GM18508 (cell line): ENCODE results near the gene PROSER2.

Experiments
- ATAC-seq: cut with Tn5 transposase; IDR thresholded peaks from one replicate; pipeline ENCODE4 v1.9.1; 2021; ENCODE audit warnings: moderate number of reproducible peaks; ENCODE audit not compliant: insufficient read depth, unreplicated experiment

The PROSER2 gene

DNA sequence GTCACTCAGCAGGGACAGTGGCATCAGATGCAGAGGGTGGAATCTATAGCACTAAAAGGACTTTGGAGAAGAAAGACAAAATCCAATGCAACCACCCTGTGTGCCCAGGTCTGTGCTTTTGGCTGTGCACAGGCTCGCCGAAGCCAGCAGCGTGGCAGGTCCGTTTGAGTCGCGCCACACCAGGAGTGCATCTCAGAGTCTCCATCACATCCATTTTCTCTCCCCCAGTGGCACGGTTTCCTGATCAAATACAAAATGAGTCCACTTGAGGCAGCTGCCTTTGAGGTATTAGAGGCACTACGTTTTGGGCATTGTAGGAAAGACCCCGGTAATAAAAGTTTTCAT is 23.4 kb upstream of the PROSER2 start:
- ATAC-seq, result no peak

GRCh38 chr10:11804336-11804735 is 18.8 kb upstream of the PROSER2 start:
- no peak for ATAC-seq

- ATAC-seq, result no peak
Observed at GRCh38 chr10:11805792-11806191, 17.4 kb upstream of the PROSER2 start.

GRCh38 chr10:11806706-11807105 is 16.4 kb upstream of the PROSER2 start:
- no peak for ATAC-seq

- no peak for ATAC-seq
Observed at GRCh38 chr10:11808808-11809207, 14.3 kb upstream of the PROSER2 start.

GRCh38 chr10:11810313-11810766 is 12.8 kb upstream of the PROSER2 start:
- ATAC-seq, result no peak

GRCh38 chr10:11810973-11811372 is 12.2 kb upstream of the PROSER2 start:
- ATAC-seq, result no peak

GRCh38 chr10:11813177-11813576 is 10.0 kb upstream of the PROSER2 start:
- ATAC-seq, result no peak

GRCh38 chr10:11813855-11814567 is 9.1 kb upstream of the PROSER2 start:
- no peak for ATAC-seq

GRCh38 chr10:11819027-11819426 is 4.1 kb upstream of the PROSER2 start:
- ATAC-seq, result no peak

- ATAC-seq, result no peak
Observed at GRCh38 chr10:11822026-11822756, 965 bp upstream of the PROSER2 start.

DNA sequence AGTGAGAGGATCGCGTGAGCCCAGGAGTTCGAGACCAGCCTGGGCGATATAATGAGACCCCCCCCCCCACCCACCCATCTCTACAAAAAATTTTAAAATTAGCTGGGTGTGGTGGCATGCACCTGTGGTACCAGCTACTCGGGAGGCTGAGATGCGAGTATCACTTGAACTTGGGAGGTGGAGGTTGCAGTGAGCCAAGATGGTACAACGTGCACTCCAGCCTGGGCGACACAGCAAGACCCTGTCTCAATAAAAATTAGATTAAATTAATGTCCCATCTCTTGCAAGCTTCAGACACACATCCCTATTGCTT is 391 bp upstream of the PROSER2 start:
- ATAC-seq, result no peak

- ATAC-seq, result no peak
Observed at GRCh38 chr10:11823989-11824346, 812 bp downstream of the PROSER2 start.

DNA sequence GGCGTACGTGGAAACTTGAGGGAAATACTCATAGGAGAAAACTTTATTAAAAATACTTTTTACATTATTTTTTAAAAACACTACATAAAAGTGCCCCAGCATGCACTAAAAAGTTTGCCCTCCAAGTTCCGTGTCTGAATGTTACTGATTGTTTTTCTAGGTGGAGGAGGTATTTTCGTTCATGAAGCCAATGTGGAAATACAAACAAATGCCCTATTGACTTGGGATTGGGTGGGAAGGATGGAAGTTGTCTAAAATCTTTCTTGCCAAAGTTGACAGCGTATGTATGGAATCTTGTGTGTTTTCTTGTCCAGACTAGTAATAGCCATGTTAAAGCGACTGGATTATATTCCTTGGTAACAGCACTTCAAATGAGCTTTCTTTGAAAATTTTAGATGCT is 1.2 kb downstream of the PROSER2 start:
- ATAC-seq, result no peak

- no peak for ATAC-seq
Observed at GRCh38 chr10:11824825-11825224, 1.7 kb downstream of the PROSER2 start.

DNA sequence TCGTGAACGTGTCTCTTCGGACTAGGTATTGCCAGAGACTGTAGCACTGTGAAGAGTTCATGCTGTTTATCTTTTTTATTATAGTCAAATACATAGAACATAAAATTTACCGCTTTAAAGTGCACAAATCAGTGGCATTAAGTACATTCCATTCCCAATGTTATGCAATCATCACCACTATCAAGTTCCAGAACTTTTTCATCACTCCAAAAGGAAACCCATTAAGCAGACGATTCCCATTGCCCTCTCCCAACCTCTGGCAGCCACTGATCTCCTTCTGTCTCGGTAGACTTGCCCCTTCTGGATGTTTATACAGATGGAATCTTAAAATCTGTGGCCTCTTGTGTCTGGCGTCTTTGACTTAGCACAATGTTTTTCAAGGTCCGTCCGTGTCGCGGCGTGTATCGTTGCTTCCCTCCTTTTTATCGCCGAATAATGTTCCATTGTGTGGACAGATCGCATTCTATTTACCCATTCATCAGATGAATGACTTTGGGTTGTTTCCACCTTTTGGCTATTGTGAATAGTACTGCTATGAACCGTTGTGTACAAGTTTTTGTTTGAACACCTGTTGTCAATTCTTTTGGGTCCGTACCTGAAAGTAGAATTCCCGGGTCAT is 2.7 kb downstream of the PROSER2 start:
- ATAC-seq, result no peak

GRCh38 chr10:11827006-11827405 is 3.9 kb downstream of the PROSER2 start:
- ATAC-seq, result no peak

- ATAC-seq, result no peak
Observed at GRCh38 chr10:11827414-11827813, 4.3 kb downstream of the PROSER2 start.

- no peak for ATAC-seq
Observed at GRCh38 chr10:11828682-11829284, 5.6 kb downstream of the PROSER2 start.

DNA sequence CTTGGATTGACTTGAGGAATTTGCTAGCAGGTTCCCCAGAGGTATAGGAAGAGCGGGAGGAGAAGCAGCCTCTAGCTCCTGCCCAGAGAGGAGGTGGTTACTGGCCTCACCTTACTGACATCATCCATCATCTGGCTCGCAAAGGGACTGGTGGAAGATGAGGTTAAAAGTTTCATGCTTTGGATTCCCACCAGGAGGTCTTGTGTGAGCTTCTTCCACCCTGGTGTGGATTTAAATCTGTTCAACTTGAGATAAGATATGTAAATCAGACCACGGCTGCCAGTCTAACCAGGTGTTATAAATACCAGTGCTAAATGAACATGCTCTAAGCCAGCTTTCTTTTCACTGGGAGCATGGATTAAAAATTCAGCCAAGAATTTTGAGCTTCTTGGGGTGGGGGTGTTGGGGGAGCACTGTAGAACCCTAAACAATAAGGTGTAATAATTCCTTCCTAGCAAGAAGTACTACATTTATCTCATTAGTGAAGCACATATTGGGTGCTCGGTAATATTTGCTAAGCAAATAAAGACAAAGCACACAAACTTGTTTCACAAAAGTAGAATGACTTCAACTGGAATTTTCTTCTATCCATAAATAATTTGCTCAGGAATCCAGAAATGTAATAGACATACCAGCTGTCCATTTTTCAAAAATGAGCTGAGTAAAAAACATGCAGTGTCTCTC is 7.8 kb downstream of the PROSER2 start:
- ATAC-seq, result no peak

GRCh38 chr10:11831520-11831951 is 8.4 kb downstream of the PROSER2 start:
- ATAC-seq, result no peak
